Esophagus mucosa (tissue), 1 donor: Measurements from ENCODE around the gene PI4K2B. TPM values are rescaled to one million over a fixed set of nuclear protein-coding genes. Genes with fewer than 3 reads are reported as not detected.
"Not testable (repeated sequence)": the region's sequence is repeated elsewhere in the genome, so short reads cannot be mapped to it uniquely, and the experiment has no call there.

ENCODE experiments used
- ATAC-seq: fragments of 200-7000 bp; cut with Tn5 transposase; one replicate; pipeline ENCODE4 v1.9.1; 2020
- total RNA-seq: library from RNA; stranded (reverse); gene quantifications from one replicate; pipeline ENCODE4 v1.2.4, GENCODE V29; 2023
- donor health status: DM: yes; HTN: yes; CAD: no.

PI4K2B gene
- total RNA-seq, 1 donor from 2014 or later = 17.3 TPM

DNA sequence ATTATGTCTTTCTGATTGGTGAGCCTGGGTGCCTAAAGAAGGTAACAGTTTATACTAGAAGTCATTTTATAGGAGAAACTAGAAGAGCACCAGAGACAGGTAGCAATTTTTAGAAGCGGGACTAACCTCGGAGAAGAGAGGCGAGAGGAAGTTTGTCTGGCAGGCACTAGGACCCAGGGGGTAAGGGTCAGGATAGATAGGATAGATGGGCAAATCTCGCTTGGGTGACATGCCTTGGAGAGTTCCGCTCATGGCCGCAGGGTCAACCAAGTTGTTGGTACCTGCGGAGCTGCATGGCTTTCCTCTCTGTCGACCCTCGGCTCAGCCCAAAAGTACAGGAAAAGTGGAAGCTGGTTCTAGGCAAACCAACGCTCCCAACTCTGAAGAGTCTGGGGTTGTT, 11.3 kb downstream of the PI4K2B start:
- ATAC-seq = no peak

DNA sequence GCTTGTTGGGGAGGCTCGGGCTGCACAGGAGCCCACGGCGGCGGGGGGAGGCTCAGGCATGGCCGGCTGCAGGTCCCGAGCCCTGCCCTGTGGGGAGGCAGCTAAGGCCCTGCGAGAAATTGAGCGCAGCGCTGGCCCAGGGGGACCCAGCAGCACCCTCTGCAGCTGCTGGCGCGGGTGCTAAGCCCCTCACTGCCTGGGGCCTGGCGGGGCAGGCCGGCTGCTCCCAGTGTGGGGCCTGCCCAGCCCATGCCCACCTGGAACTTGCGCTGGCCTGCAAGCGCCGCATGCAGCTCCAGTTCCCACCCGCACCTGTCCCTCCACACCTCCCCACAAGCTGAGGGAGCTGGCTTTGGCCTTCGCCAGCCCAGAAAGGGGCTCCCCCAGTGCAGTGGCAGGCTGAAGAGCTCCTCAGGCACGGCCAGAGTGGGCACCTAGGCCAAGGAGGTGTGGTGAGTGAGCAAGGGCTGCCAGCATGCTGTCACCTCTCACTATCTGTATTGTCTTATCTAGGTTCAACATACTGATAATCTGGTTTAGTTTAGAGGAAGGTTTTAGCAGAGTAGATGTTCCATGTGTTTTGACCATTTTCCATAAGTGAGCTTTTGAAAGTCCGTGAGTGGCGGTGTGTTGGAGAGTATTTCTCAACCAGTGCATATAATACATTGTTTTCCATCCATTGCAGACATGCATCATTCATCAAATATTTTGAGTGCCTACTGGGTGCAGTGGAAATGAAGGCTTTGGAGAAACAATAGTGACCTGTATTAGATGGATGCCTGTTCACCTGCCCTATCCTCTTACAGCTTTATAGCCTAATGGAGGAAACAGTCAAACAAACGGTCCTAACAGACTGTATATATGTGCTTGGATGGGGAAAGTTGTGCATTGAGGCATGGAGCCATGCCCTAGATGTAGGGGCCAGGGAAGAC, 13.1 kb downstream of the PI4K2B start:
- peak; percentile 20 for ATAC-seq

DNA sequence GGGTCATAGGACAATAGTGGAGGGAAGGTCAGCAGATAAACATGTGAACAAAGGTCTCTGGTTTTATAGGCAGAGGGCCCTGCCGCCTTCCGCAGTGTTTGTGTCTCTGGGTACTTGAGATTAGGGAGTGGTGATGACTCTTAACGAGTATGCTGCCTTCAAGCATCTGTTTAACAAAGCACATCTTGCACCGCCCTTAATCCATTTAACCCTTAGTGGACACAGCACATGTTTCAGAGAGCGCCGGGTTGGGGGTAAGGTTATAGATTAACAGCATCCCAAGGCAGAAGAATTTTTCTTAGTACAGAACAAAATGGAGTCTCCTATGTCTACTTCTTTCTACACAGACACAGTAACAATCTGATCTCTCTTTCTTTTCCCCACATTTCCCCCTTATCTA, 15.0 kb downstream of the PI4K2B start:
- ATAC-seq = not testable (repeated sequence)

DNA sequence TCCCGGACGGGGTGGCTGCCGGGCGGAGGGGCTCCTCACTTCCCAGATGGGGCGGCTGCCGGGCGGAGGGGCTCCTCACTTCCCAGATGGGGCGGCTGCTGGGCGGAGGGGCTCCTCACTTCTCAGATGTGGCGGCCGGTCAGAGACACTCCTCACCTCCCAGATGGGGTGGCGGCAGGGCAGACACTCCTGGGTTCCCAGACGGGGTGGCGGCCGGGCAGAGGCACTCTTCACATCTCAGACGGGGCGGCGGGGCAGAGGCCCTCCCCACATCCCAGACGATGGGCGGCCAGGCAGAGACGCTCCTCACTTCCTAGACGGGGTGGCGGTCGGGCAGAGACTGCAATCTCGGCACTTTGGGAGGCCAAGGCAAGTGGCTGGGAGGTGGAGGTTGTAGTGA, 15.7 kb downstream of the PI4K2B start:
- ATAC-seq = not testable (repeated sequence)

DNA sequence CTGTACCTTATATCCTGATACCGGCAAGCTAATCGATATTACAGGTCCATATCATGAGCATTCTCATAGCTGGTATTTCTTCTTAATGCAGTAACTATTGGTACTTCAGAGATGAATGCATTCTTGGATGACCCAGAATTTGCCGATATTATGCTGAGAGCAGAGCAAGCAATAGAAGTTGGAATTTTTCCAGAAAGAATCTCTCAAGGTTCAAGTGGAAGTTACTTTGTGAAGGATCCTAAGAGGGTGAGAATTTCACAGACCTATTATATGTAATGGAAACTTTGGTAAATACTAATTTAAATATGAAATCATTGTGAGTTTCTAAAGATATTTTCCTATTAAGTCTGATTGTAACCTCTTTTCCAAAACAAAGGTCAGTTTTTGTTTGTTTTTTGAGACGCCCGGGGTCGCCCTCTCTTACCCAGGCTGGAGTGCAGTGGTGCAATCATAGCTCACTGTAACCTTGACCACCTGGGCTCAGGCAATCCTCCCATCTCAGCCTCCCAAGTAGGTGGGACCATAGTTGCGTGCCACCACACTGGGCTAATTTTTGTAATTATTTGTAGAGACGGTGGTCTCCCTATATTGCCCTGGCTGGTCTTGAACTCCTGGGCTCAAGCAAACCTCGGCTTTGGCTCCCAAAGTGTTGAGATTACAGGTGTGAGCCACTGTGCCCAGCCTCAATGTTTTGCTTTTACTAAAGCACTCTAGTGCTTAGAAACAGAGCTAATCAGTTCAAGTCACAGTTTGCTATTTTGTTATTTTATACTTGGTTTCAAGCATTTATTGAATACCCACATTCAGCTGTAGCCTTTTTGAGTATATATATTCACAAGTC, 18.6 kb downstream of the PI4K2B start:
- no peak for ATAC-seq

GRCh38 chr4:25253071-25253445, 19.2 kb downstream of the PI4K2B start:
- ATAC-seq = no peak

GRCh38 chr4:25253786-25254185, 20.0 kb downstream of the PI4K2B start:
- ATAC-seq = not testable (repeated sequence)

GRCh38 chr4:25258980-25259578, 25.2 kb downstream of the PI4K2B start:
- ATAC-seq = no peak

GRCh38 chr4:25271866-25272265, 38.0 kb downstream of the PI4K2B start:
- ATAC-seq = no peak

GRCh38 chr4:25280210-25280609, 46.4 kb downstream of the PI4K2B start:
- ATAC-seq = no peak

DNA sequence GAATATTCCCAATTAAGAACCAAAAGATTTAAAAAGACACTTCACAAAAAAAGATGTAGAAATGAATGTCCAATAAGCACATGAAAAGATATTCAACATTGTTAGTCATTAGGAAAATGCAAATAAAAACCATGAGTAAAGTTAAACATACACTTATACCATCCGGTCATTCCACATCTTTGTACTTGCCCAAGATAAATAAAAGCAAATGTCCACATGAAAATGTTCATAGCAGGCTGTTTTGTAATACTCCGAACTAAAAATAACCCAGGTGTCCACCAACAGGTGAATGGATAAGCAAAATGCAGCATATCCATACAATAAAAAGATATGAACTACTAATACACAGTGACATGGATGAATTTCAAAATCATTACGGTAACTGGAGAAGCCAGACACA, 50.1 kb downstream of the PI4K2B start:
- ATAC-seq = no peak

GRCh38 chr4:25284466-25284865, 50.6 kb downstream of the PI4K2B start:
- no peak for ATAC-seq

- no peak for ATAC-seq
These were observed 56.7 kb downstream of the PI4K2B start for GRCh38 chr4:25290490-25291067.

GRCh38 chr4:25291158-25291733, 57.4 kb downstream of the PI4K2B start:
- ATAC-seq = no peak

GRCh38 chr4:25297528-25298242, 63.9 kb downstream of the PI4K2B start:
- ATAC-seq = no peak

GRCh38 chr4:25299476-25300203, 65.8 kb downstream of the PI4K2B start:
- ATAC-seq = peak; percentile 97

DNA sequence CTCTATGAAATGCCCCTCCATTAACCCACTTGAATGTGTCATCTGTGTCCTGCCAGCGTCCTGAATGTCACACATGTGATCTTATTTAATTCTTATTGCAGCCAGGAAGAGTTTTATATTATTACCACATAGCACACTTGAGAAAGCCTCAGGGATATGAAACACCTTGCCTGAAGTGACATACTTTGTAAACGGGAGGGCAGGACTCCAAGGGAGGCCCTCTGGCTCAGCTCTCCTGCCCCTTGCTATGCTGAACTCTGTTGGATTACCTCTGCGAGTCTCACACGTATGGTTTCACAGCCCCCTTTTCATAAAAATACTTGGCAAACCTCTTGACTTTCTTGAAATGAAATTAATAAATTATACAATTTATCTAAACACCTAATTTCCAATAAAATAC, 67.6 kb downstream of the PI4K2B start:
- no peak for ATAC-seq

GRCh38 chr4:25302626-25303025, 68.8 kb downstream of the PI4K2B start:
- no peak for ATAC-seq

- ATAC-seq = no peak
These were observed 69.7 kb downstream of the PI4K2B start for GRCh38 chr4:25303578-25303977.

DNA sequence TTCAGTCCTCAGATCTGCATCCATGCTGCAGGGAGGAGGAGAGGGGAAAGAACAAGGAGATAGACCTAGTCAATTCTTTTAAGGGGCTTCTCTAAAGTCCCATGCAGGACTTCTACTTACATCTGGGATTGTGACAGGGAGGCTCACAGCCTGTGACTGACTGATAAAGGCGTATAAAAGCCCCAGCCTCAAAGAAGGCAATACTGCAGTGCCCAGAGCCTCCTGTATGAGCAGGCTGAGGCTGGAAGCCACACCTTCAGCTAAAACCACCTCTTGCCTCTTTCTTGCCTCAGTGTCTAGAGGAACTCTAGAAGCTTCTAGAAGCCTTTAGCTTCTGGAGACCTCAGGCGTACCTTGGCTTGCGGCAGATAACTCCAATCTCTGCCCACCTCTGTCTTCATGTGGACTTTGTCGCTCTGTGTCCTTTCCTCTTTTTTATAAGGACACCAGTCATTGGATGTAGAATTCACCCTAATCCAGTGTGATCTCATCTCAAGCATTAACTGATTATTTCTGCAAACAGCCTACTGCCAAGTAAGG, 72.8 kb downstream of the PI4K2B start:
- no peak for ATAC-seq

DNA sequence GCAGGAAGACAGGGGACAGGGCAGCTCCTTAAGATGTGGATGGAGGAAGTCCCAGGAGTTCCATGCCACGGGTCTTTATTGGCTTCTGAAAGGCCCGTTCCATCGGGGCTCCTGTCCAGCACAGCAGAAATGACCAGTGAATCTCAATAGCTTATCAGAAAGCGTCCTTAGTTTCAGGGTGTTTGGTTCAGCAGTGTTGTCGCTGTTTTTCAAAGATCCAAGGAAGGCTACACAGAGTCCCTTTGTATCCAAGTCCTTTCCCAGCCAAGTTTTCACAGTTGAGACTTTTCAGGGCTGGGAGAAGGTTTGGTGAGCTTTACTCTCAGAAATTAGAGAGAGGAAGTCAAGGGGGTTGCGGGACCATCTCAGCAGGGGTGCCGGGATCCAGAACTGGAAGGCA, 73.8 kb downstream of the PI4K2B start:
- no peak for ATAC-seq
